ENCODE results near the gene ORAI1.

DNA sequence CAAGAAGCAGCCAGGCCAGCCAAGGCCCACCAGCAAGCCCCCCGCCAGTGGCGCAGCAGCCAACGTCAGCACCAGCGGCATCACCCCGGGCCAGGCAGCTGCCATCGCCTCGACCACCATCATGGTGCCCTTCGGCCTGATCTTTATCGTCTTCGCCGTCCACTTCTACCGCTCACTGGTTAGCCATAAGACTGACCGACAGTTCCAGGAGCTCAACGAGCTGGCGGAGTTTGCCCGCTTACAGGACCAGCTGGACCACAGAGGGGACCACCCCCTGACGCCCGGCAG is 15.0 kb downstream of the ORAI1 start:
- TF ChIP-seq POLR2A (IDR thresholded peaks at IDR 0.05), result no peak
- TF ChIP-seq, protein P1, sequence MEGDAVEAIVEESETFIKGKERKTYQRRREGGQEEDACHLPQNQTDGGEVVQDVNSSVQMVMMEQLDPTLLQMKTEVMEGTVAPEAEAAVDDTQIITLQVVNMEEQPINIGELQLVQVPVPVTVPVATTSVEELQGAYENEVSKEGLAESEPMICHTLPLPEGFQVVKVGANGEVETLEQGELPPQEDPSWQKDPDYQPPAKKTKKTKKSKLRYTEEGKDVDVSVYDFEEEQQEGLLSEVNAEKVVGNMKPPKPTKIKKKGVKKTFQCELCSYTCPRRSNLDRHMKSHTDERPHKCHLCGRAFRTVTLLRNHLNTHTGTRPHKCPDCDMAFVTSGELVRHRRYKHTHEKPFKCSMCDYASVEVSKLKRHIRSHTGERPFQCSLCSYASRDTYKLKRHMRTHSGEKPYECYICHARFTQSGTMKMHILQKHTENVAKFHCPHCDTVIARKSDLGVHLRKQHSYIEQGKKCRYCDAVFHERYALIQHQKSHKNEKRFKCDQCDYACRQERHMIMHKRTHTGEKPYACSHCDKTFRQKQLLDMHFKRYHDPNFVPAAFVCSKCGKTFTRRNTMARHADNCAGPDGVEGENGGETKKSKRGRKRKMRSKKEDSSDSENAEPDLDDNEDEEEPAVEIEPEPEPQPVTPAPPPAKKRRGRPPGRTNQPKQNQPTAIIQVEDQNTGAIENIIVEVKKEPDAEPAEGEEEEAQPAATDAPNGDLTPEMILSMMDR (IDR thresholded peaks at IDR 0.05), result no peak
